Ovary (tissue), 3 donors: Measurements from ENCODE around the gene TTC39B.

Experiments used
- CTCF ChIP-seq, 3 donors: fragments of 450-650 bp in 2 of 3; fragments of 200-600 bp in 1 of 3; IDR thresholded peaks; one replicate each; pipeline versions ENCODE4 v1.5.1 to v1.8.0; 2016 to 2022; ENCODE audit warnings: antibody characterized with exemption in 3 of 3, mild to moderate bottlenecking in 1 of 3
- POLR2A ChIP-seq: fragments of 450-650 bp; IDR thresholded peaks from one replicate; pipeline ENCODE4 v1.6.1; 2017; ENCODE audit warnings: antibody characterized with exemption, mild to moderate bottlenecking, moderate library complexity
- donor health status: DM: no; HTN: no; CAD: no.

GRCh38 chr9:15180124-15180523, 126.9 kb downstream of the TTC39B start:
- no peak for TF ChIP-seq CTCF (IDR thresholded peaks at IDR 0.05)
- TF ChIP-seq POLR2A, result no peak
